ENCODE data around the gene BTBD16. TPM values are rescaled to one million over a fixed set of nuclear protein-coding genes. Genes with fewer than 3 reads are reported as not detected.

Gene BTBD16
- total and polyA plus RNA-seq, 2 donors (not counting 1 experiment from before 2014, with no cell fraction given), result not detected

DNA sequence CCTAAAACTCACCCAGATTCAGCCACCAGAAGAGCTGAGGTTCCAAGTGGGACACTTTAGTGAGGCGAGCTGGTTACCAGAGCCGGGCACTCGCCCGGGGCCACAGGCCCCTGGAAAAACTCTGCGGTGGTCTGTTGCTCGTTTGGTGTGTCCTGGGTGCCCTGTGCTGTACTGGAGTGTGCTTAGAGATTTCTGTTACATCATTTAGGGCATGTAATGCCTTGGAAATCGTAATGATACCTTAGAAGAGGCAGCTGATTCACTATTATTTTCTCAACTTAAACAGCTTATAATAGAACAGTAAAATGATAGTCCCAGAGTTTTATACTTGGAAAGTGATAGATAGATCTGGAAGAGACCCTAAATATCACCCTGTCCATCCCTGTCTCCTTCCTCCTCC is 48.5 kb upstream of the BTBD16 start:
- Mint-ChIP-seq H3K27ac (no peak overlapping the region), H3K9me3 (ENCODE audit: insufficient read depth) (no peaks in the 10 kb centered on the region), H3K4me3 (no peak overlapping the region), H3K27me3 (peaks cover 14% of the 10 kb centered on the region), H3K4me1 (no peaks in the 10 kb centered on the region)
- Histone ChIP-seq H3K79me2 (ENCODE audit: control insufficient read depth, insufficient read depth, low read length) (no peaks in the 10 kb centered on the region), H2AFZ (ENCODE audit: insufficient read depth, low read depth, low read length, poor library complexity, severe bottlenecking) (no peak overlapping the region), H3K9me3 (ENCODE audit: control extremely low read depth in 1 of 3, control insufficient read depth in 2 of 3, insufficient read depth in 1 of 3, low read length in 2 of 3) (no peaks in the 10 kb centered on the region), H4K20me1 (ENCODE audit: control insufficient read depth, insufficient read depth, low read length, poor library complexity, severe bottlenecking) (no peaks in the 10 kb centered on the region), H3K27me3 (replicated peaks in 1 of 4; ENCODE audit: control extremely low read depth in 1 of 4, control insufficient read depth in 3 of 4, insufficient read depth in 4 of 4, low read length in 3 of 4) (peaks cover 0 to 6% (median 0%) of the 10 kb centered on the region in 4 experiments), H3K4me3 (ENCODE audit: control extremely low read depth in 1 of 5, extremely low read depth in 1 of 5, insufficient read depth in 1 of 5, low read depth in 2 of 5, low read length in 4 of 5) (no peak overlapping the region), H3K4me2 (replicated peaks; ENCODE audit: low read depth, low read length, poor library complexity, severe bottlenecking) (no peak overlapping the region), H3K9ac (ENCODE audit: low read length) (no peak overlapping the region), H3K36me3 (replicated peaks in 1 of 2; ENCODE audit: control extremely low read depth in 1 of 2, control insufficient read depth in 1 of 2, extremely low read depth in 1 of 2, insufficient read depth in 2 of 2, low read length in 1 of 2) (no peaks in the 10 kb centered on the region), H3K27ac (ENCODE audit: low read length in 2 of 2) (no peak overlapping the region), H3K4me1 (ENCODE audit: control insufficient read depth in 2 of 2, insufficient read depth in 2 of 2, low read length in 2 of 2) (no peaks in the 10 kb centered on the region)
- TF ChIP-seq, protein P1, sequence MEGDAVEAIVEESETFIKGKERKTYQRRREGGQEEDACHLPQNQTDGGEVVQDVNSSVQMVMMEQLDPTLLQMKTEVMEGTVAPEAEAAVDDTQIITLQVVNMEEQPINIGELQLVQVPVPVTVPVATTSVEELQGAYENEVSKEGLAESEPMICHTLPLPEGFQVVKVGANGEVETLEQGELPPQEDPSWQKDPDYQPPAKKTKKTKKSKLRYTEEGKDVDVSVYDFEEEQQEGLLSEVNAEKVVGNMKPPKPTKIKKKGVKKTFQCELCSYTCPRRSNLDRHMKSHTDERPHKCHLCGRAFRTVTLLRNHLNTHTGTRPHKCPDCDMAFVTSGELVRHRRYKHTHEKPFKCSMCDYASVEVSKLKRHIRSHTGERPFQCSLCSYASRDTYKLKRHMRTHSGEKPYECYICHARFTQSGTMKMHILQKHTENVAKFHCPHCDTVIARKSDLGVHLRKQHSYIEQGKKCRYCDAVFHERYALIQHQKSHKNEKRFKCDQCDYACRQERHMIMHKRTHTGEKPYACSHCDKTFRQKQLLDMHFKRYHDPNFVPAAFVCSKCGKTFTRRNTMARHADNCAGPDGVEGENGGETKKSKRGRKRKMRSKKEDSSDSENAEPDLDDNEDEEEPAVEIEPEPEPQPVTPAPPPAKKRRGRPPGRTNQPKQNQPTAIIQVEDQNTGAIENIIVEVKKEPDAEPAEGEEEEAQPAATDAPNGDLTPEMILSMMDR (IDR thresholded peaks at IDR 0.05), result no peak
- no peak for TF ChIP-seq EZH2 (IDR thresholded peaks at IDR 0.05; ENCODE audit: borderline replicate concordance, insufficient read depth, low read depth, low read length, poor library complexity, severe bottlenecking)
- POLR2A ChIA-PET, result no interaction called here
- CTCF ChIA-PET, result no interaction called here
- no CpG with 5 or more reads among the region's 7 CpGs for WGBS (ENCODE audit: insufficient coverage)
- DNase-seq, result no peak
- intact Hi-C loops (cut with micrococcal nuclease), result no loop called here
- ATAC-seq (ENCODE audit: low read depth), result no peak

DNA sequence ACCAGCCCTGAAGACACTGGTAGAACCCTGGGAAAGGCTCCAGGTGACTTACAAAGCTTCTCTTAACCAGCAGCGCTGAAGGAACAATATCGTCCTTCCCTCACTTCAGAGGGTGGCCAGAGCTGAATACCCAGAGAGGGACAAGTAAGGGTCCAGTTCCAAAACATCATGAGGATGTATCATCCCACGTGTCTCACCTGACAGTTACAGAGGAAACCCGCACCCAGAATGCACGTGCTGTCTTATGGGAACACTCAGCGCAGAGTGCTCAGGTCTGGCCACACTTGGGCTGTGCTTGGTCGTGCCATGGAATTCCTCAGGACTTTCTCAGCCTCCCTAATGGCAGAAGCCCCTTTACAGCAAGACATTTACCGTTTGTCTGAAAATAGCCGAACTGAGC is 46.9 kb upstream of the BTBD16 start:
- H2AFZ ChIP-seq (ENCODE audit: insufficient read depth, low read depth, low read length, poor library complexity, severe bottlenecking), result no peak overlapping the region
- ATAC-seq (ENCODE audit: low read depth) (no peak), DNase-seq (no peak)
- Mint-ChIP-seq H3K9me3 (ENCODE audit: insufficient read depth) (no peaks in the 10 kb centered on the region), H3K27ac (no peak overlapping the region), H3K4me3 (no peak overlapping the region), H3K27me3 (peaks cover 14% of the 10 kb centered on the region), H3K4me1 (no peaks in the 10 kb centered on the region)
- intact Hi-C loops (cut with micrococcal nuclease), result no loop called here
- H3K9ac ChIP-seq (ENCODE audit: low read length), result no peak overlapping the region
- no peak for TF ChIP-seq EZH2 (IDR thresholded peaks at IDR 0.05; ENCODE audit: borderline replicate concordance, insufficient read depth, low read depth, low read length, poor library complexity, severe bottlenecking)
- TF ChIP-seq, protein P1 (IDR thresholded peaks at IDR 0.05), result no peak
- no peaks in the 10 kb centered on the region for H3K79me2 ChIP-seq (ENCODE audit: control insufficient read depth, insufficient read depth, low read length)
- ChIA-PET CTCF (no interaction called here), POLR2A (no interaction called here)
- no peak overlapping the region for H3K4me2 ChIP-seq (replicated peaks; ENCODE audit: low read depth, low read length, poor library complexity, severe bottlenecking)
- H3K27ac ChIP-seq (ENCODE audit: low read length in 2 of 2), result no peak overlapping the region
- H4K20me1 ChIP-seq (ENCODE audit: control insufficient read depth, insufficient read depth, low read length, poor library complexity, severe bottlenecking), result no peaks in the 10 kb centered on the region
- H3K36me3 ChIP-seq (replicated peaks in 1 of 2; ENCODE audit: control extremely low read depth in 1 of 2, control insufficient read depth in 1 of 2, extremely low read depth in 1 of 2, insufficient read depth in 2 of 2, low read length in 1 of 2), result no peaks in the 10 kb centered on the region
- H3K4me3 ChIP-seq (ENCODE audit: control extremely low read depth in 1 of 5, extremely low read depth in 1 of 5, insufficient read depth in 1 of 5, low read depth in 2 of 5, low read length in 4 of 5), result no peak overlapping the region
- H3K9me3 ChIP-seq (ENCODE audit: control extremely low read depth in 1 of 3, control insufficient read depth in 2 of 3, insufficient read depth in 1 of 3, low read length in 2 of 3), result no peaks in the 10 kb centered on the region
- peaks cover 0 to 6% (median 0%) of the 10 kb centered on the region in 4 experiments for H3K27me3 ChIP-seq (replicated peaks in 1 of 4; ENCODE audit: control extremely low read depth in 1 of 4, control insufficient read depth in 3 of 4, insufficient read depth in 4 of 4, low read length in 3 of 4)
- 86% methylated on average over 9 of the region's 9 CpGs for WGBS (ENCODE audit: insufficient coverage)
- H3K4me1 ChIP-seq (ENCODE audit: control insufficient read depth in 2 of 2, insufficient read depth in 2 of 2, low read length in 2 of 2), result no peaks in the 10 kb centered on the region

All from B cell (primary cell).